GM23338 (cell line): Measurements from ENCODE around the gene CRHR1. TPM values are rescaled to one million over a fixed set of nuclear protein-coding genes. Genes with fewer than 3 reads are reported as not detected.
A peak's percentile ranks its signal among the peaks of the same experiment; 100 is the strongest.

Experiments
- ATAC-seq: fragments of 200-7000 bp; cut with Tn5 transposase; 3 replicates; pipeline ENCODE4 v1.9.1; 2020
- DNase-seq: peaks from one replicate; pipeline ENCODE4 v3.0.0-alpha.2; 2015; ENCODE audit warnings: low spot score
- H2AFZ ChIP-seq: fragments of 200-600 bp; sonication (generic); 2 replicates; pipeline ENCODE4 v1.8.0; 2016; ENCODE audit warnings: antibody characterized with exemption, mild to moderate bottlenecking, moderate library complexity
- H3F3A ChIP-seq: fragments of 200-600 bp; sonication (generic); replicated peaks from 2 replicates; pipeline ENCODE4 v1.8.0; 2017; ENCODE audit warnings: antibody characterized with exemption, mixed run types, low read depth
- H3K27ac ChIP-seq: fragments of 200-600 bp; sonication (generic); 2 replicates; pipeline ENCODE4 v1.6.1; 2016; ENCODE audit warnings: low read depth
- H3K27me3 ChIP-seq: fragments of 200-600 bp; sonication (generic); 2 replicates; pipeline ENCODE4 v1.8.0; 2016; ENCODE audit warnings: mild to moderate bottlenecking, mixed run types, moderate library complexity; ENCODE audit not compliant: insufficient read depth
- H3K36me3 ChIP-seq: fragments of 200-600 bp; sonication (generic); 2 replicates; pipeline ENCODE4 v1.8.0; 2016; ENCODE audit warnings: mild to moderate bottlenecking; ENCODE audit not compliant: insufficient read depth
- H3K4me1 ChIP-seq: fragments of 200-600 bp; sonication (generic); 2 replicates; pipeline ENCODE4 v1.8.0; 2016; ENCODE audit warnings: mild to moderate bottlenecking, moderate library complexity; ENCODE audit not compliant: insufficient read depth
- H3K4me2 ChIP-seq: fragments of 200-600 bp; sonication (generic); 2 replicates; pipeline ENCODE4 v1.7.1; 2017; ENCODE audit warnings: mixed run types
- H3K4me3 ChIP-seq: fragments of 200-600 bp; sonication (generic); 2 replicates; pipeline ENCODE4 v1.6.1; 2016; ENCODE audit warnings: mixed run types
- H3K79me2 ChIP-seq: fragments of 200-600 bp; sonication (generic); replicated peaks from 2 replicates; pipeline ENCODE4 v1.8.0; 2017; ENCODE audit warnings: mild to moderate bottlenecking; ENCODE audit not compliant: insufficient read depth
- H3K9me2 ChIP-seq: fragments of 200-600 bp; sonication (generic); 2 replicates; pipeline ENCODE4 v1.8.0; 2017; ENCODE audit not compliant: insufficient read depth
- H4K20me1 ChIP-seq: fragments of 200-600 bp; sonication (generic); replicated peaks from 2 replicates; pipeline ENCODE4 v1.8.0; 2017; ENCODE audit warnings: mild to moderate bottlenecking; ENCODE audit not compliant: insufficient read depth
- H3K27ac Mint-ChIP-seq: 2 replicates; pipeline ENCODE4 v1.8.0; 2020; ENCODE audit warnings: inconsistent platforms, mild to moderate bottlenecking, moderate library complexity, mixed read lengths
- H3K27me3 Mint-ChIP-seq: 3 replicates; pipeline ENCODE4 v1.8.0; 2022; ENCODE audit warnings: low read depth, mild to moderate bottlenecking, moderate library complexity, mixed read lengths, inconsistent platforms; ENCODE audit not compliant: insufficient read depth, poor library complexity
- H3K36me3 Mint-ChIP-seq: 3 replicates; pipeline ENCODE4 v1.8.0; 2021; ENCODE audit warnings: low read depth, mild to moderate bottlenecking, inconsistent platforms, moderate library complexity, mixed read lengths
- H3K4me1 Mint-ChIP-seq: 3 replicates; pipeline ENCODE4 v1.8.0; 2020; ENCODE audit warnings: mild to moderate bottlenecking, inconsistent platforms, mixed read lengths
- H3K4me3 Mint-ChIP-seq: 3 replicates; pipeline ENCODE4 v1.8.0; 2021; ENCODE audit warnings: moderate library complexity, mild to moderate bottlenecking, inconsistent platforms, mixed read lengths
- H3K9me3 Mint-ChIP-seq: 3 replicates; pipeline ENCODE4 v1.8.0; 2020; ENCODE audit warnings: moderate library complexity, mild to moderate bottlenecking, inconsistent platforms, mixed read lengths
- EZH2phosphoT487 ChIP-seq: fragments of 200-600 bp; sonication (generic); IDR thresholded peaks from one replicate; pipeline ENCODE4 v1.8.1; 2018; ENCODE audit warnings: antibody characterized with exemption; ENCODE audit not compliant: unreplicated experiment
- POLR2AphosphoS5 ChIP-seq: IDR thresholded peaks from 2 replicates; pipeline ENCODE4 v1.6.1; 2016; ENCODE audit warnings: antibody characterized with exemption, low read depth
- ZNF114 ChIP-seq: fragments of 250-450 bp; sonication (Bioruptor Pico); IDR thresholded peaks from 2 replicates; pipeline ENCODE4 v1.5.0; 2020; ENCODE audit warnings: mild to moderate bottlenecking, moderate library complexity
- ZNF331 ChIP-seq: fragments of 250-450 bp; sonication (Bioruptor Pico); IDR thresholded peaks from 2 replicates; pipeline ENCODE4 v1.5.0; 2020; ENCODE audit warnings: low read depth, mild to moderate bottlenecking, moderate library complexity
- polyA plus RNA-seq: library from polyadenylated mRNA; unstranded; fragments of >200 nt; fragmentation: Nextera tagmentation; extraction: Ambion mirVana; gene quantifications from 2 replicates; pipeline ENCODE4 v1.2.1, GENCODE V29; 2016
- total RNA-seq: library from RNA; depleted of rRNA; stranded (reverse); fragments of >200 nt; shearing (Covaris generic); gene quantifications from 2 replicates; pipeline ENCODE4 v1.2.3, GENCODE V29; 2014
- TF ChIP-seq, protein P1 (sequence below): IDR thresholded peaks from one replicate; pipeline ENCODE4 v1.6.1; 2018; ENCODE audit warnings: antibody characterized with exemption; ENCODE audit not compliant: unreplicated experiment
- TF ChIP-seq, protein P2 (sequence below), 2 experiments: fragments of 200-600 bp in 1 of 2; sonication (generic) in 1 of 2; conservative IDR thresholded peaks; 2 replicates each; pipeline versions ENCODE4 v1.5.1 to v1.6.1; 2016 to 2017; ENCODE audit warnings: antibody characterized with exemption in 2 of 2, low read depth in 2 of 2, mild to moderate bottlenecking in 2 of 2, moderate library complexity in 1 of 2
- TF ChIP-seq, protein P3 (sequence below): IDR thresholded peaks from 2 replicates; pipeline ENCODE4 v1.6.1; 2016; ENCODE audit warnings: antibody characterized with exemption

Gene CRHR1
- total and polyA plus RNA-seq, 2 experiments from 2014 or later, result 0.19 to 0.76 TPM

DNA sequence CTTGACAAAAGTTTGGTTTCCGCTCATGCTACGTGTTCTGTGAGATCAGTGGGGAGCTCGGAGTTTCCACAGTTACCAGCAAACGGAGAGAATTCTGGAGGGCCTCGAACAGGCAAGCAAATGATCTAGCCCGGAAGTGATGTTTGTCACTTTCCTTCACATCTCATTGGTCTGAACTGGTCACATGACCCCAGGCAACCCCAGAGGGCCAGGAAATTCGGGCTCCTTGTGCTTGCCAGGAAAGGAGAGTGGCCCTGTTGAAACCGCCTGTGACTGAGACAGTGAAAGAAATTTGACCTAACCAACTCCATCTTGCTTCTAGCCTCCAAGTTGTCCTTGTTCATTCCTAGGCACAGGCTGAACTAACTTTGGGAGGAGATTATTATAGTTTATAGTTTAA is 83.6 kb downstream of the CRHR1 start (continued):
- TF ChIP-seq, protein P1, sequence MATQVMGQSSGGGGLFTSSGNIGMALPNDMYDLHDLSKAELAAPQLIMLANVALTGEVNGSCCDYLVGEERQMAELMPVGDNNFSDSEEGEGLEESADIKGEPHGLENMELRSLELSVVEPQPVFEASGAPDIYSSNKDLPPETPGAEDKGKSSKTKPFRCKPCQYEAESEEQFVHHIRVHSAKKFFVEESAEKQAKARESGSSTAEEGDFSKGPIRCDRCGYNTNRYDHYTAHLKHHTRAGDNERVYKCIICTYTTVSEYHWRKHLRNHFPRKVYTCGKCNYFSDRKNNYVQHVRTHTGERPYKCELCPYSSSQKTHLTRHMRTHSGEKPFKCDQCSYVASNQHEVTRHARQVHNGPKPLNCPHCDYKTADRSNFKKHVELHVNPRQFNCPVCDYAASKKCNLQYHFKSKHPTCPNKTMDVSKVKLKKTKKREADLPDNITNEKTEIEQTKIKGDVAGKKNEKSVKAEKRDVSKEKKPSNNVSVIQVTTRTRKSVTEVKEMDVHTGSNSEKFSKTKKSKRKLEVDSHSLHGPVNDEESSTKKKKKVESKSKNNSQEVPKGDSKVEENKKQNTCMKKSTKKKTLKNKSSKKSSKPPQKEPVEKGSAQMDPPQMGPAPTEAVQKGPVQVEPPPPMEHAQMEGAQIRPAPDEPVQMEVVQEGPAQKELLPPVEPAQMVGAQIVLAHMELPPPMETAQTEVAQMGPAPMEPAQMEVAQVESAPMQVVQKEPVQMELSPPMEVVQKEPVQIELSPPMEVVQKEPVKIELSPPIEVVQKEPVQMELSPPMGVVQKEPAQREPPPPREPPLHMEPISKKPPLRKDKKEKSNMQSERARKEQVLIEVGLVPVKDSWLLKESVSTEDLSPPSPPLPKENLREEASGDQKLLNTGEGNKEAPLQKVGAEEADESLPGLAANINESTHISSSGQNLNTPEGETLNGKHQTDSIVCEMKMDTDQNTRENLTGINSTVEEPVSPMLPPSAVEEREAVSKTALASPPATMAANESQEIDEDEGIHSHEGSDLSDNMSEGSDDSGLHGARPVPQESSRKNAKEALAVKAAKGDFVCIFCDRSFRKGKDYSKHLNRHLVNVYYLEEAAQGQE, result no peak
- TF ChIP-seq EZH2phosphoT487 (no peak), ZNF331 (CRISPR knock-in tag) (no peak)
- TF ChIP-seq, protein P2, sequence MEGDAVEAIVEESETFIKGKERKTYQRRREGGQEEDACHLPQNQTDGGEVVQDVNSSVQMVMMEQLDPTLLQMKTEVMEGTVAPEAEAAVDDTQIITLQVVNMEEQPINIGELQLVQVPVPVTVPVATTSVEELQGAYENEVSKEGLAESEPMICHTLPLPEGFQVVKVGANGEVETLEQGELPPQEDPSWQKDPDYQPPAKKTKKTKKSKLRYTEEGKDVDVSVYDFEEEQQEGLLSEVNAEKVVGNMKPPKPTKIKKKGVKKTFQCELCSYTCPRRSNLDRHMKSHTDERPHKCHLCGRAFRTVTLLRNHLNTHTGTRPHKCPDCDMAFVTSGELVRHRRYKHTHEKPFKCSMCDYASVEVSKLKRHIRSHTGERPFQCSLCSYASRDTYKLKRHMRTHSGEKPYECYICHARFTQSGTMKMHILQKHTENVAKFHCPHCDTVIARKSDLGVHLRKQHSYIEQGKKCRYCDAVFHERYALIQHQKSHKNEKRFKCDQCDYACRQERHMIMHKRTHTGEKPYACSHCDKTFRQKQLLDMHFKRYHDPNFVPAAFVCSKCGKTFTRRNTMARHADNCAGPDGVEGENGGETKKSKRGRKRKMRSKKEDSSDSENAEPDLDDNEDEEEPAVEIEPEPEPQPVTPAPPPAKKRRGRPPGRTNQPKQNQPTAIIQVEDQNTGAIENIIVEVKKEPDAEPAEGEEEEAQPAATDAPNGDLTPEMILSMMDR (conservative IDR thresholded peaks at IDR 0.05; ENCODE audit: low read depth in 2 of 2), result no peak
- TF ChIP-seq, protein P3, sequence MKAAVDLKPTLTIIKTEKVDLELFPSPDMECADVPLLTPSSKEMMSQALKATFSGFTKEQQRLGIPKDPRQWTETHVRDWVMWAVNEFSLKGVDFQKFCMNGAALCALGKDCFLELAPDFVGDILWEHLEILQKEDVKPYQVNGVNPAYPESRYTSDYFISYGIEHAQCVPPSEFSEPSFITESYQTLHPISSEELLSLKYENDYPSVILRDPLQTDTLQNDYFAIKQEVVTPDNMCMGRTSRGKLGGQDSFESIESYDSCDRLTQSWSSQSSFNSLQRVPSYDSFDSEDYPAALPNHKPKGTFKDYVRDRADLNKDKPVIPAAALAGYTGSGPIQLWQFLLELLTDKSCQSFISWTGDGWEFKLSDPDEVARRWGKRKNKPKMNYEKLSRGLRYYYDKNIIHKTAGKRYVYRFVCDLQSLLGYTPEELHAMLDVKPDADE, result no peak

DNA sequence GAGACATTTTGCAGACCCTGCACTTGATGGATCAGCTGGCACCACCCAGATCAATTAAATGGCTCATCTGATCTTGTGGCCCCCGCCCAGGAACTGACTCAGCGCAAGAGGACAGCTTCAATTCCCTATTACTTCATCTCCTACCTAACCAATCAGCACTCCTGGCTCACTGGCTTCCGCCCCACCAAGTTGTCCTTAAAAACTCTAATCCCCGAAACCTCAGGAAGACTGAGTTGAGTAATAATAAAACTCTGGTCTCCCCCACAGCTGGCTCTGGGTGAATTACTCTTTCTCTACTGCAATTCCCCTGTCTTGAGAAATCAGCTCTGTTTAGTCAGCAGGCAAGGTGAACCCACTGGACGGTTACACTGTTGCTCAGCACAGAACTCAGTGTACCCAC is 84.2 kb downstream of the CRHR1 start:
- Histone ChIP-seq H3F3A (no peaks in the 10 kb centered on the region), H3K79me2 (no peaks in the 10 kb centered on the region), H2AFZ (peak overlapping the region; percentile 56; the same call in 1 of the 2 replicates), H3K27ac (no peak overlapping the region), H3K9me2 (0 out of 2 replicates have a peak, but pooled peaks cover 6% of the 10 kb centered on the region), H3K4me2 (no peak overlapping the region), H3K27me3 (no peaks in the 10 kb centered on the region), H3K4me1 (peaks cover 22% of the 10 kb centered on the region), H3K36me3 (no peaks in the 10 kb centered on the region), H4K20me1 (no peaks in the 10 kb centered on the region), H3K4me3 (no peak overlapping the region)
- H3K9me3 Mint-ChIP-seq, result no peaks in the 10 kb centered on the region
- ATAC-seq, result no peak
- H3K4me3 Mint-ChIP-seq, result no peak overlapping the region
- H3K27ac Mint-ChIP-seq, result no peak overlapping the region
- no peak for DNase-seq
- H3K36me3 Mint-ChIP-seq, result no peaks in the 10 kb centered on the region
- TF ChIP-seq ZNF114 (CRISPR knock-in tag) (no peak), POLR2AphosphoS5 (no peak), EZH2phosphoT487 (no peak)
- TF ChIP-seq, protein P3, result no peak
- peaks cover 35% of the 10 kb centered on the region for H3K4me1 Mint-ChIP-seq
- H3K27me3 Mint-ChIP-seq, result peaks cover 2% of the 10 kb centered on the region
